Stomach (tissue), 4 donors: ENCODE results near the gene CELF2.

ENCODE experiments used
- EP300 ChIP-seq: sonication (generic); formaldehyde crosslinking; IDR thresholded peaks from one replicate; pipeline ENCODE4 v1.6.1; 2017; ENCODE audit warnings: antibody characterized with exemption
- POLR2A ChIP-seq, 4 donors: fragments of 450-650 bp; IDR thresholded peaks; one replicate each; pipeline ENCODE4 v1.6.1; 2016; ENCODE audit warnings: antibody characterized with exemption in 4 of 4, control low read depth in 2 of 4, mild to moderate bottlenecking in 1 of 4, moderate library complexity in 1 of 4
- TF ChIP-seq, protein P1 (sequence below), 7 experiments: fragments of 450-650 bp in 4 of 7; fragments of 200-600 bp in 3 of 7; sonication (generic) in 3 of 7; IDR thresholded peaks; one replicate each; pipeline ENCODE4 v1.5.1; 2016 to 2019; ENCODE audit warnings: antibody characterized with exemption in 7 of 7, control low read depth in 2 of 7, mild to moderate bottlenecking in 1 of 7

DNA sequence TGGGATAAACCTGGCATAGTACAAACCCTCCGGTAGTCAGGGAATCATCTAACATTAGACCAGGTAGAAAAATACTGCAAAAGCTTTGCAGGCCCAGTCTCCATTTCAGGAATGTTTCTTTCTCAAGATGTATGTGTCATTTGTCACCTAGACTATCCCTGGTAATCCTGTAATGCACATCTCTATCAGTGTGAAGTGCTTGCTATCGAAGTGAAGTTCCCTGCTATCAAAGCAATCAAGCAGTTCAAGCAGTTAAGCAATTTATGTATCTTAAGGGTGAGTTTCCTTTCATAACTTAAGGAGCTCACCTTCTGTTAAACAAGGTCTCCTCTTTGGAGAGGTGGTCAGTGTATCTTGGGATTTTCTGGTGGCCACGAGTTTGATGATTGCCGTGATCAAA, 47.2 kb downstream of the CELF2 start:
- TF ChIP-seq, protein P1, sequence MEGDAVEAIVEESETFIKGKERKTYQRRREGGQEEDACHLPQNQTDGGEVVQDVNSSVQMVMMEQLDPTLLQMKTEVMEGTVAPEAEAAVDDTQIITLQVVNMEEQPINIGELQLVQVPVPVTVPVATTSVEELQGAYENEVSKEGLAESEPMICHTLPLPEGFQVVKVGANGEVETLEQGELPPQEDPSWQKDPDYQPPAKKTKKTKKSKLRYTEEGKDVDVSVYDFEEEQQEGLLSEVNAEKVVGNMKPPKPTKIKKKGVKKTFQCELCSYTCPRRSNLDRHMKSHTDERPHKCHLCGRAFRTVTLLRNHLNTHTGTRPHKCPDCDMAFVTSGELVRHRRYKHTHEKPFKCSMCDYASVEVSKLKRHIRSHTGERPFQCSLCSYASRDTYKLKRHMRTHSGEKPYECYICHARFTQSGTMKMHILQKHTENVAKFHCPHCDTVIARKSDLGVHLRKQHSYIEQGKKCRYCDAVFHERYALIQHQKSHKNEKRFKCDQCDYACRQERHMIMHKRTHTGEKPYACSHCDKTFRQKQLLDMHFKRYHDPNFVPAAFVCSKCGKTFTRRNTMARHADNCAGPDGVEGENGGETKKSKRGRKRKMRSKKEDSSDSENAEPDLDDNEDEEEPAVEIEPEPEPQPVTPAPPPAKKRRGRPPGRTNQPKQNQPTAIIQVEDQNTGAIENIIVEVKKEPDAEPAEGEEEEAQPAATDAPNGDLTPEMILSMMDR (IDR thresholded peaks at IDR 0.05): no peak
- TF ChIP-seq POLR2A (IDR thresholded peaks at IDR 0.05) (no peak), EP300 (no peak)
